ENCODE results near the gene ARAP1. TPM values are rescaled to one million over a fixed set of nuclear protein-coding genes. Genes with fewer than 3 reads are reported as not detected.
"Not testable (repeated sequence)": the region's sequence is repeated elsewhere in the genome, so short reads cannot be mapped to it uniquely, and the experiment has no call there.

ARAP1 gene
- total RNA-seq, 2 experiments from 2014 or later = 65.7 to 69.8 TPM

DNA sequence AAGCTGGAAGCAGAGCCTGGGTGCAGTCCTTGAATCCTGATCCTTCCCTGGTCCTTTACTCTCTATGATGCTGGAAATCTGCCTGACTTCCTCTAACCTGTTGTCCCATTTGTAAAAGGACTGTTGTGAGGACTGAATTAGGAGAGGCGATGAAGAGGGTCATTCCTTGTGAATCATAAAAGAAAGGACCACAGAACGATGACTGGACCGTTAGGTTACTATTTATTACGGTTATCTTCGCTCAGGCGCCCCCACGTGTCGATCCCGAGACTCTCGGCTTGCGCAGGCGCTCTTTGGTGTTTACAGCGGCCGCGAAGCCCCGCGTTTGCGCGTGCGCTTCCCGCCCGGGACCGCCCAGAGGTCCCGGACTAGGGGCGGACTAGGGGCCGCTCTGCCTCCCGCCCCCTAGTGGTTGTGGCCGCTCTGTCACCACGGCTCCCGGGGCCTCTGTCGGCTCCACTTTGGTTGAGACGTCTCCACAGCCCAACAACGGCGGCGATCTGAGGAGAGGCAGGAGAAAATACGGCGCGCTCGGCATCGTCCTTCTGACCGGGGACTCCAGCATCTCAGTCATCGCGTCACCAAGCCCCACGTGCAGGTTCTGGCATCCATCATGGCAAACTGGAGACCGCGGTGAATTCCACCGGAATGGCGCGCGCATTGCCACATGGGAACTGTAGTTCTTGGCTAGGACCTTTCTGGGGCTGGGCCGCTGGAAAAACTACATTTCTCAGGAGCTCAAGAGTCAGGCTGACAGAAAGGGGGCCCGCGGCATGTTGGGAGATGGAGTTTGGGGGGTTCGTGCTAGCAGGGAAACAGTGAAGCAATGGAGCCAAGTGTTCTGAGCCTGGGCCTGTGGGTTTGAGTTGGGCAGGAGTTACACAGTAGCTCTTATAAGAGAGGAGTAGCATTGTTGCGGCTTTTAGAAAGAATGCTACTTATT, 41.5 kb upstream of the ARAP1 start, which contains the start of gene STARD10:
Gene STARD10 (minus strand): TSS at position 623 of the 943 bp plus-strand sequence. CDS start 12,866 bp downstream, outside the sequence.
- H3K4me3 ChIP-seq (ENCODE audit: low read length) = peak within 1 kb of the TSS; percentile 82
- CTCF ChIA-PET = interaction anchor here (0.7 to 4.2 kb wide), 16 partner anchors 9 to 110 kb away, joined by 3 to 80 read pairs (median 4); partner anchors contain the start of gene ATG16L2

DNA sequence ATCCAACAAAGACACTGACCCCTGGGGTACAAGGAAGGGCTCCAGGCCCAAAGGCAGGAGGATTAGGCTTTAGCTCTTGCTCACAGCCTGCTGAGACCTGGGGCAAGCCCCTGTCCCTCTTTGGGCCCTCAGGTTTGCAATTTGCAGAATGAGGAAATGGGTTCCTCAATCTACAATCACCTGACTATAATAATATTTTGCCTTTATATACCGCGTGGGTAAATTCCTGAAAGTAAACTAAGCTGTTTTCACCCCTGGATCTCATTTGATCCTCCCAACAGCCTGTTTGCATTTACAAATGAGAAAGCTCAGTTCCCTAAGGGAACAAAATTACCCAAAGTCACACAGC, 40.8 kb upstream of the ARAP1 start:
- H3K27me3 ChIP-seq (ENCODE audit: control insufficient read depth in 1 of 2, insufficient read depth in 2 of 2, low read length in 2 of 2) = no peaks in the 10 kb centered on the region
- TF ChIP-seq, protein P1, sequence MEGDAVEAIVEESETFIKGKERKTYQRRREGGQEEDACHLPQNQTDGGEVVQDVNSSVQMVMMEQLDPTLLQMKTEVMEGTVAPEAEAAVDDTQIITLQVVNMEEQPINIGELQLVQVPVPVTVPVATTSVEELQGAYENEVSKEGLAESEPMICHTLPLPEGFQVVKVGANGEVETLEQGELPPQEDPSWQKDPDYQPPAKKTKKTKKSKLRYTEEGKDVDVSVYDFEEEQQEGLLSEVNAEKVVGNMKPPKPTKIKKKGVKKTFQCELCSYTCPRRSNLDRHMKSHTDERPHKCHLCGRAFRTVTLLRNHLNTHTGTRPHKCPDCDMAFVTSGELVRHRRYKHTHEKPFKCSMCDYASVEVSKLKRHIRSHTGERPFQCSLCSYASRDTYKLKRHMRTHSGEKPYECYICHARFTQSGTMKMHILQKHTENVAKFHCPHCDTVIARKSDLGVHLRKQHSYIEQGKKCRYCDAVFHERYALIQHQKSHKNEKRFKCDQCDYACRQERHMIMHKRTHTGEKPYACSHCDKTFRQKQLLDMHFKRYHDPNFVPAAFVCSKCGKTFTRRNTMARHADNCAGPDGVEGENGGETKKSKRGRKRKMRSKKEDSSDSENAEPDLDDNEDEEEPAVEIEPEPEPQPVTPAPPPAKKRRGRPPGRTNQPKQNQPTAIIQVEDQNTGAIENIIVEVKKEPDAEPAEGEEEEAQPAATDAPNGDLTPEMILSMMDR (IDR thresholded peaks at IDR 0.05) = no peak
- no peaks in the 10 kb centered on the region for H3K36me3 ChIP-seq (ENCODE audit: insufficient read depth, low read length)
- intact Hi-C loops (cut with DNase I, micrococcal nuclease) = loop anchor here (1.0 to 10.0 kb wide), 5 partner anchors 41 to 678 kb away; partner anchors contain the start of genes ARAP1 (in 2 of the 2) and ANAPC15 (in 1 of the 2)
- Mint-ChIP-seq H3K9me3 (no peaks in the 10 kb centered on the region), H3K27ac (peak overlapping the region; percentile 99), H3K4me1 (ENCODE audit: low read depth) (peaks cover 29% of the 10 kb centered on the region), H3K4me3 (peak overlapping the region; percentile 99), H3K36me3 (ENCODE audit: low read depth) (no peaks in the 10 kb centered on the region), H3K27me3 (no peaks in the 10 kb centered on the region)
- no peak for ATAC-seq (ENCODE audit: poor library complexity)
- H3K4me3 ChIP-seq (ENCODE audit: low read length) = peak overlapping the region; percentile 82
- H3K4me1 ChIP-seq (ENCODE audit: insufficient read depth, low read length) = peaks cover 23% of the 10 kb centered on the region
- CTCF ChIA-PET = interaction anchor here (1.4 to 4.2 kb wide), 7 partner anchors 11 to 109 kb away, joined by 3 to 80 read pairs (median 11); partner anchors contain the start of gene ATG16L2
- H3K27ac ChIP-seq (ENCODE audit: low read depth in 1 of 2, low read length in 2 of 2) = peak overlapping the region; percentile 99
- POLR2A ChIA-PET = interaction anchor here (1.1 to 2.9 kb wide), 9 partner anchors 12 to 347 kb away, joined by 3 to 54 read pairs (median 4); no protein-coding TSS in a partner anchor
- peak in 1 of 14 experiments; percentile 29 for DNase-seq
- no peaks in the 10 kb centered on the region for H3K9me3 ChIP-seq (ENCODE audit: control insufficient read depth in 1 of 2, insufficient read depth in 1 of 2, low read length in 2 of 2)

More for the DNA sequence above, 41.5 kb upstream of the ARAP1 start, which contains the start of gene STARD10:
- DNase-seq = peak; percentile 91 to 98 (median 94)
- no peaks in the 10 kb centered on the region for H3K9me3 Mint-ChIP-seq
- peak within 1 kb of the TSS; percentile 99 for H3K4me3 Mint-ChIP-seq
- intact Hi-C loops (cut with DNase I, micrococcal nuclease) = loop anchor here (1.0 to 10.0 kb wide), 8 partner anchors 20 to 679 kb away; partner anchors contain the start of genes ARAP1 (in 2 of the 2), ANAPC15 (in 1 of the 2) and ATG16L2 (in 1 of the 2)
- no peaks in the 10 kb centered on the region for H3K27me3 ChIP-seq (ENCODE audit: control insufficient read depth in 1 of 2, insufficient read depth in 2 of 2, low read length in 2 of 2)
- peak within 1 kb of the TSS; percentile 99 for H3K27ac ChIP-seq (ENCODE audit: low read depth in 1 of 2, low read length in 2 of 2)
- H3K36me3 Mint-ChIP-seq (ENCODE audit: low read depth) = no peaks in the 10 kb centered on the region
- no peaks in the 10 kb centered on the region for H3K27me3 Mint-ChIP-seq
- TF ChIP-seq, protein P1 (IDR thresholded peaks at IDR 0.05) = peak; percentile 98
- H3K27ac Mint-ChIP-seq = peak within 1 kb of the TSS; percentile 99
- ATAC-seq (ENCODE audit: poor library complexity) = peak; percentile 90
- peaks cover 23% of the 10 kb centered on the region for H3K4me1 ChIP-seq (ENCODE audit: insufficient read depth, low read length)
- POLR2A ChIA-PET = interaction anchor here (0.7 to 2.9 kb wide), 13 partner anchors 12 to 349 kb away, joined by 3 to 54 read pairs (median 4); partner anchors contain the start of genes ATG16L2 and FCHSD2
- peaks cover 29% of the 10 kb centered on the region for H3K4me1 Mint-ChIP-seq (ENCODE audit: low read depth)
- H3K9me3 ChIP-seq (ENCODE audit: control insufficient read depth in 1 of 2, insufficient read depth in 1 of 2, low read length in 2 of 2) = no peaks in the 10 kb centered on the region
- H3K36me3 ChIP-seq (ENCODE audit: insufficient read depth, low read length) = no peaks in the 10 kb centered on the region

DNA sequence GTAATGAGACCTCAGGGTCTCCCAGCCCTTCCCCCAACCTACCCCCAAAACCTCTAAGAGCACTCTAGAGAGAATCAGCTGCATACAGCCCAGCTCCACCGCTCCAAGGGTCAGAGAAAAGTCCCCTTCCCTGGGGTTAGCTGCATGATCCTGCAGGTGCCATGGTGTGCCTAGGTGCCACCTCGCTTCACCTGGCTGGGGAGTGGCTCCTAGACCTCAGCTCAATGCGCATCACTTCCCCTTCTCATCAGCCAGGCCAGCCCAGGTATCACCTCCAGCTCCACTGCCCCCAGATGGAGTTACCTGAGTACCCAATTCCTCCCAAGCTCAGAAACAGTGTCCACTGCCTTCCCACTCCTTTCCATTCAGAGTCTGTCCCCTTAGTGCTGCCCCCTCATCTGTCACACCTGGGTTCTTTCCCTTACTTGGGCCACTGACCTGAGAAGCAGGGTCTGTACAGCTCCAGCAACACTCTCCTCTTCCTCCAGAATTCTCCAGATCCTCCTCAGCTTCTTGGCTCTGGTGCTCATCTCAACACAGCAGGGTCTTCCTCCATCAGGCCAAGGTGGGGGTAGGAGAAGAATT, 40.3 kb upstream of the ARAP1 start:
- POLR2A ChIA-PET = interaction anchor here (1.1 to 2.9 kb wide), 7 partner anchors 11 to 111 kb away, joined by 3 to 54 read pairs (median 4); no protein-coding TSS in a partner anchor
- Mint-ChIP-seq H3K9me3 (no peaks in the 10 kb centered on the region), H3K27me3 (no peaks in the 10 kb centered on the region)

DNA sequence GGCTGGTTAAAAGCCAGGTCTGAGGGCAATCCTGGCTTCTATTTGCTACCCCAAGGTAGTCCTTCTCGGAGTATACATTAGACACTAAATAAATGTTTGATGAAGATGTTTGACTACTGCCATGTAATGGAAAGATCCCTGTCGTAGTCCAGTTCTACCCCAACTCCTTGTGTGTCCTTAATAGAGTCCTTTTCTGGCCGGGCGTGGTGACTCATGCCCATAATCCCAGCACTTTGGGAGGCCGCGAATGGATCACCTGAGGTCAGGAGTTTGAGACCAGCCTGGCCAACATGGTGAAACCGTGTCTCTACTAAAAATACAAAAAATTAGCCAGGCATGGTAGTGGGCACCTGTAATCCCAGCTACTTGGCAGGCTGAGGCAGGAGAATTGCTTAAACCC, 39.0 kb upstream of the ARAP1 start:
- H3K4me3 ChIP-seq (ENCODE audit: low read length); H3K27me3 ChIP-seq (ENCODE audit: control insufficient read depth in 1 of 2, insufficient read depth in 2 of 2, low read length in 2 of 2); DNase-seq; H3K27ac ChIP-seq (ENCODE audit: low read depth in 1 of 2, low read length in 2 of 2); H3K36me3 Mint-ChIP-seq (ENCODE audit: low read depth); H3K27ac Mint-ChIP-seq; H3K36me3 ChIP-seq (ENCODE audit: insufficient read depth, low read length); H3K9me3 ChIP-seq (ENCODE audit: control insufficient read depth in 1 of 2, insufficient read depth in 1 of 2, low read length in 2 of 2); ATAC-seq (ENCODE audit: poor library complexity); H3K27me3 Mint-ChIP-seq; H3K9me3 Mint-ChIP-seq; POLR2A ChIA-PET: not testable (repeated sequence)
- H3K4me1 ChIP-seq (ENCODE audit: insufficient read depth, low read length) = peaks cover 33% of the 10 kb centered on the region
- Mint-ChIP-seq H3K4me1 (ENCODE audit: low read depth) (peaks cover 29% of the 10 kb centered on the region), H3K4me3 (peak overlapping the region; percentile 42)
- CTCF ChIA-PET = interaction anchor here (0.7 to 4.2 kb wide), 2 partner anchors 68 to 204 kb away, joined by 5 to 80 read pairs; no protein-coding TSS in a partner anchor
- intact Hi-C loops (cut with DNase I, micrococcal nuclease) = loop anchor here (5.0 to 10.0 kb wide), 2 partner anchors 39 to 676 kb away; partner anchors contain the start of genes ANAPC15 (in 1 of the 2) and ARAP1 (in 1 of the 2)

More for the DNA sequence above, 40.3 kb upstream of the ARAP1 start:
- no peaks in the 10 kb centered on the region for H3K36me3 ChIP-seq (ENCODE audit: insufficient read depth, low read length)
- H3K27ac Mint-ChIP-seq = peak overlapping the region; percentile 99
- DNase-seq = peak in 1 of 14 experiments; percentile 21
- H3K36me3 Mint-ChIP-seq (ENCODE audit: low read depth) = no peaks in the 10 kb centered on the region
- intact Hi-C loops (cut with DNase I, micrococcal nuclease) = loop anchor here (1.0 to 10.0 kb wide), 5 partner anchors 40 to 678 kb away; partner anchors contain the start of genes ARAP1 (in 2 of the 2) and ANAPC15 (in 1 of the 2)
- TF ChIP-seq, protein P1 (IDR thresholded peaks at IDR 0.05) = no peak
- no peaks in the 10 kb centered on the region for H3K9me3 ChIP-seq (ENCODE audit: control insufficient read depth in 1 of 2, insufficient read depth in 1 of 2, low read length in 2 of 2)
- H3K4me3 ChIP-seq (ENCODE audit: low read length) = no peak overlapping the region
- no peak for ATAC-seq (ENCODE audit: poor library complexity)
- peaks cover 29% of the 10 kb centered on the region for H3K4me1 Mint-ChIP-seq (ENCODE audit: low read depth)
- H3K4me3 Mint-ChIP-seq = peak overlapping the region; percentile 99
- peaks cover 28% of the 10 kb centered on the region for H3K4me1 ChIP-seq (ENCODE audit: insufficient read depth, low read length)
- H3K27me3 ChIP-seq (ENCODE audit: control insufficient read depth in 1 of 2, insufficient read depth in 2 of 2, low read length in 2 of 2) = no peaks in the 10 kb centered on the region
- CTCF ChIA-PET = interaction anchor here (0.6 to 4.2 kb wide), 6 partner anchors 11 to 69 kb away, joined by 3 to 80 read pairs (median 12); partner anchors contain the start of gene ATG16L2
- peak overlapping the region; percentile 99 for H3K27ac ChIP-seq (ENCODE audit: low read depth in 1 of 2, low read length in 2 of 2)

All from CD4-positive, alpha-beta T cell (primary cell).